NCI-H345 (cell line): ENCODE data around the gene ZDHHC17.

ENCODE experiments used
- DNase-seq: peaks from one replicate; lab custom pipeline; 2025; lab: John Stamatoyannopoulos, UW

ZDHHC17 gene

DNA sequence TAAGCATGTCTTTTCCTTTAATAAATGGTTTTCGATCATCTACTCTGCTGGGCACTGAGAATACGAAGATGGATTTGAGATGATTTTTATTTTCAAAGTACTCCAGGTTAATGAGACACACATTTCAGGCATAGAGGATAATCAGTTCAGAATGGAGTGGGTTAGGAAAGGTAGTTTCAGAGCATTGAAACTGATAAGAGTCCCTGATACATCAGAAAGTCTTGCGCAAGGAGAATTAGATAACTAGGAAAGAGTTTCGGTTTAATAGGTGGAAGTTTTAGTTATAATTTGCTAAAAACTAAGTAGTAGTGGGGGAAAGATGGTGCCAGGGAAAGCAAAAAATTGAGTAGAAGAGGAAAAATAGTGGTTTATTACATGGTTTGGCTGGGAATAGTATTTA is 50.1 kb downstream of the ZDHHC17 start:
- no peak for DNase-seq

DNA sequence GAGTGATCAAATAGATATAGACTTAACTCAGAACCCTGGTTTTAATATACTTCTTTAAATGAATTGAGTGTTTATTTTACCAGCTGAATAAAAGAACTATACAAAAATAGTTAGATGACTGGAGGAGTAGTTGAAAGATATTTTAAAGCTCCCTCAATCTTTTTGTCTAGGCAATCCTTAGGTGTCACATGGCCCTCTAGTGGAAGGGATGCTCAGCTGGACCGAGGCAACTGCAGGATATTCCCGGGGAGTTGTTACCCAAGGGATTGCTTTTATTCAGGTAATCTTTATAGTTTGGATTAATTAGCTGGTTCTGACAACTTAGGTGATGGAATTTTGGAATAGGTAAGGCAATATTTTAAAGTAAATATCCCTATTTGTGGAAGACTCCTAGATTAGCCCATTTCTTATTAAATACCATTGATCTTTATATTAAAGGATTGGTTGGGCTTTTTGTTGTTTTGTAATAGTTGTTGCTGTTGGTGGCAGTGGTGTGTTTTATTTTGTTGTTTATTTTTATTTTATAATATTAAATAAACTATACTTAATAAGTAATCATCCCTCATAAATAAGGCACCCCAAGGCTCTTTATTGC is 57.1 kb downstream of the ZDHHC17 start:
- peak; percentile 9 for DNase-seq

DNA sequence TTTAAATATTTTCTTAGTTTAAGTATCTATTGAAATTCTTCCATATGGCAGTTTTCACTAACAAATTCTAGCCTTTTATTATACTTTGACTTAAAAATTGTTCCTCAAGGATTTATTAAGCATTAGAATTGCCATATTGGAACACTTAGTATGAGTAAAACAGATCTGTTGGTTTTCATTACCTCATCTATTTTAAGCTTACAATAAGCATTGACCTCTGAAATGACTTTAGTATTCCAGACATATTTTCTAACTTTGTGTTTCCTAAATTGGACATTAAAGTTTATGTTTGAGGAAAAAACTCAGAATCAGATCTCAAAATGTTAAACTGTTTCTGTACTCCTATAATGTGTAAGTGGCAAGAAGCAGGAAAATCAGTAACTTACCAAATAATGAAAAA is 66.5 kb downstream of the ZDHHC17 start:
- no peak for DNase-seq

DNA sequence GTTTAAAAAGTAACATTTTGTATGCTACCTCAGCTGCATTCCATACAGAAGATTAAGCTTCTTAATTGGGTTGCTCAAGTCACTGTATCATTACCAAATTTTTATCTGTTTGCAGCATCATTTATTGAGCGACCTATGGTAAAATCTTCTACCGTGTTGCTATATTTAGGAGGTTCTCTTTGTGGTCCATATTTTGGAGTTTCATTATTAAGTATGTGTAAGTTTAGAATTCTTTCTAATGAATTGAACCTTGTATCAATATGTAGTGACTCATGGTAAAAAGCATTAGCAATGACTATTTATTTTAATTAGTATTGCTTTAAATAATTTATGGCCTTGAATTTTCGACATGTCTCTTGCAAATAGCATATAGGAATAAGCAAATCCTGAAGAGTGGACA is 72.7 kb downstream of the ZDHHC17 start:
- DNase-seq: no peak

DNA sequence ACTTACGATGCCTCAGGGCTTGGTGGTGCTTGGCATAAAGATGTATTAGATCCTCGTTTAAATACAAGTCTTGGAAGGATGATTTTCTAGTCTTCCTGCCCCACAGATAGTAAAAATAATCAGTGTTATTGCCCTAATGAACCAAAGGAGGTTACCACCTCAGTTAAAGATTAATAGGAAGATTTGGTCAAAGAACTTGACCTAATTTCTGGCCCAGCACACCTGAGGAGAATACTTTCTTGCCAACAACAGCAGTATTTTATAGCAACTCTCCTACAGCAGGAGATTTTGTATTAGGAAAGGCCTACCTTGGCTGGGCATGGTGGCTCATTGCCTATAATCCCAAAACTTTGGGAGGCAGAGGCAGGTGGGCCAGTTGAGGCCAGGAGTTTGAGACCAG is 83.3 kb downstream of the ZDHHC17 start:
- no peak for DNase-seq

DNA sequence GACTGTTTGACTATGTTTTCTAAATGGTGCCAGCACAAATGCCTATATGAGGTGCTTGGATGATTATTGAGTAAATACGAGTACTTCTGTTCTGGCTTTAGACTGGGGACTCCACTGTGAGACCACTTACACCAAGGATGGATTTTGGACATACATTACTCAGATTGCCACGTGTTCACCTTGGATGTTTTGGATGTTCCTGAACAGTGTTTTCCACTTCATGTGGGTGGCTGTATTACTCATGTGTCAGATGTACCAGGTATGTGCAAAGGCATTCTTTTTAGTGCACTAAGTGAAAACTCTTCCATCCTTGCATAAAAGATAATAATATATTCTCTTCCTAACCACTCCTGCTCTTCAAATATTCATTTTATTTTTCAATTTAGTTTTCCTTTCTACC is 84.2 kb downstream of the ZDHHC17 start:
- no peak for DNase-seq

DNA sequence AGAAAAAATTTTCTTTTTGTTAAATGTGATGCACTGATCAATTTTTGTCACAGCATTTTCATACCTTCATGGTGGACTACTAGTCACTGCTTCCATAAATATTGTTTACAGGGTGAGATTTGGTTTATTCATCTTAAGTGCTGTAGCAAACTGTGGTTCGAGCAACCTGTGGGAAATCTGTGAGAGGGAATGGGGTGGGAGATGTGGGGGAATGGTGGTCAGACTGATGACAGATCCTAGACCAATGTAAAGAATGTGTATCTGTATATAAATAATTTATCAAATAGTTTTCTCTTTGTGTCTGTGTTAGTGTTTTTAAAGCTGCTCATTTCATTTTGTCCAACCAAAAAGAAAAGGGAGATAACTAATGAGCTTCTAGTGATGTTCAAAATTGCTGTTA is 88.2 kb downstream of the ZDHHC17 start:
- no peak for DNase-seq

DNA sequence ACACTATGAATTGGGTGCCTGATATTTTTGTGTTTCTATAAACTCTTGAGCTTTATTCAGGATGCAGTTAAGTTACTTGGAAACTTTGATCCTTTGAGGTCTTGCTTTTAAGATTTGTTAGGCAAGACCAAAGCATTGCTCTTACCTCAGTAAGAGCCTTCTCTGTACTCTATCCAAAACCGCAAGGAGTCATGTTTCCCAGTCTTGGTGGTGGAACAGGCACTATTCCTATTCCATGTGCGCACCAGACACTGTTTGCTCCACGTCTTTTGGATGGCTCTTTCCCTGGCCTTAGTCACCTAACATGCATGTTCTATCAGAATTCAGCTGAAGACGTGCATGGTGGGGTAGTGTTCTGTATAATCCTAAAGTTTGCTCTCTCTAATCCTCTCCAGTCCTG is 91.4 kb downstream of the ZDHHC17 start:
- no peak for DNase-seq

DNA sequence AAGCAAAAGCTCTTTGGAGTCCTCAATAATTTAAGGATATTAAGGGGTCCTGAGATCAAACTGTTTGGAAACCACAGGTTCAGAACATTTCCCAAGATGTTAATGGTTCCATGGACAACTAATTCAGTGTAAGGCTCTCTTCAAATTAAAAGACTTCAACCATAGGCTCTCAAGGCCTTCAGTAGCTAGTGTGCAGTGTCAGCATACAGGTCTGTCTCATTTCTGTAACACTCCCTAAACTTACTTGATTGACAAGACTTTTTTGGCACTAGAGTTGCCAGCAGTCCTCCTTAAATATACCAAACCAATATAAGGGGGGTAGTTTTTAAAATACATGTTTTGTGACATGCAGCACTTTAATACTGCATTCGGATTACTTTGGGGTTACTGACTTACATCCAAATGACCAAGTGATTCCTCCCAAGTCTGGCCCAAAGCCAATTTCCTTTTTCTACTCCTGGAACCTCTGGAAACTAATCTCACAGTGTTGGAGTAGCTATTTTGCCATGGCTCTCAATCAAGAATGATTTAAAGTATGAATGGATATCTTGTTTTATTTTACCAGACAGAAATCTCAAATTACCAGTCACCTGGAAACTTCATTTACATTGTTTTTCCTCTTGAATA is 92.2 kb downstream of the ZDHHC17 start:
- DNase-seq: no peak

DNA sequence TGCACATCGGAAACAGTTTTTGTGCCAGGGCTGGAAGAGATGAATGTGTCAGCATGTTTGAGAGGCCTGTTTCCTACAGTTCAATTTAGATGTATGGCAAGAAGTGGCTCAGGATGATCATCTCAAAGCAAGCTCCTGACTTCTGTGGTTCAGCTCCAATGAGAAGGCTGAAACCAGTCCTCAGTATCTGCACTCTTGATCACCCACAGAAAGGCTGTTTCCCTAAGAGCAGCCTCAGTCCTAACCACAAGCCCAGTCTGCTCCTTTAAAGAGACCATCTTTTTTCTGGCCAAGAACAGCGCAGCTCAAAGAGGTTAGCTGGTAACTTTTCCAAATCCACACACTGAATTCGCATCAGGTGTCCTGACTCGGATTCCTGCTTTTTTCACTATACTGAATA is 95.7 kb downstream of the ZDHHC17 start:
- DNase-seq: no peak

DNA sequence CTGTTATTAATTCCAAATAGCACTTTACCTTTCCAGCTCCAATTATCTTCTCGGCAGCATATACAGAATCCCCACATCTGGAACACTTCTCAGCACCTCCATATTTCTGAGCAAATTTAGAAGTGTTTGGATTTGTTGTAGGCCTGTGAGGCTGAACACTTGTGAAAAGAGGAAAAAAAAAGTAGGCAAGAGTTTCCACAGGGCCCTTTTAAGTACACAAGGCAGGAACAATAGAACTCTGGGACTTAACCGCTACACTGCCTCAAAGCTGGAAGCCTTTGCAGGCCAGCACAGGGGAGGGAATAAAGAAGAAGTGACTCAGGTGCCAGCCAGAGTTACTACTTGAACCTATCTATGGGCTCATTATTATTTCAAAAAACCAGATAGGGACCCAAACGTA is 96.3 kb downstream of the ZDHHC17 start:
- no peak for DNase-seq

DNA sequence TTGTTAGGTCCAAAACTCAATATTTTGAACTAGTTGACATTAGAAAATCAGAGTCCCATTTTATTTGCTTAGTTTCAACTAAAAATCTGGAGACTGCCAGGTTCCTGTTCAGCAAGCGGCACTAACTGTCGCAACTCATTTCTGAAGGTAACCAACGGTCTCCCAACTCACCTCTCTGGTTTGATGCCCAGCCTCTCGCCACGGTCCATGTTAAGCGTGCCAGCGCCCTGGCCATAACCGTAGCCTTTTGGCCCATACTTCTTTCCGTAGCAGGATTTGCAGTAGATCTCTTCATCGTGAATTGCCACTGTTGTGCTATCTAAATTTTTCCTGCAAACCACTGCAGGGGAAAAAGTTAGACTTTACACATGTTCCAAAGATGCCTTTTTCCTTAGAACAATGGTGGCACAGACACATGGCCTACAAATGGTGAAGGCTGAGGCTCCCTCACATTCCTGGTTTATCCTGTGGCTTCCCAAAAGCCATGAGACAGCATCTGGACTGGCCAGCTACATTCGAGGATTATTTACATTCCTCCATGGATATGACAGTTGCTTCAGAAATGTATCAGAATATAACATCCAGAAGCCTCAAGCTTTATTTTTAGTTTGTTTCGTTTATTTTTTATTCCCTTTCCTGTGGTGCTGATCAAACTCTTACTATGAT is 99.2 kb downstream of the ZDHHC17 start:
- no peak for DNase-seq

DNA sequence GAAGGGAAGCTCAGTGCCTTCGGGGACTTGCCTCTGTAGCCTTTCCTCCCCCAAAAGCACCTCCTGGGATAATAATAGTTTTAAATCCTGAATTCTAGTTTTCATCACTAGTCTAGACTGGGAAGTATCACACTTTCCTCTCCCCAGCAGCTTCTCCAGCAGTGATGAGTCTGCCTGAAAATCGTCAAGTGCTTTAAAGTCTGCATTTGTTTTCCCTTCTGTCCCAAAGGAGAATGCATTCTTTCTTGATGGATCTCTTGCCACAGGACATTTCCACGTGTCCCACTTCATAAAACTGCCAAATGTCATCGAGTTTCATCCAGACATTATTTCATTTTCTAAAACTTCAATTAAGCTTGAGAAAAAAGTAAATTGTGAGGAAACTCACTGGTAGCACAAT is 99.9 kb downstream of the ZDHHC17 start:
- DNase-seq: no peak

DNA sequence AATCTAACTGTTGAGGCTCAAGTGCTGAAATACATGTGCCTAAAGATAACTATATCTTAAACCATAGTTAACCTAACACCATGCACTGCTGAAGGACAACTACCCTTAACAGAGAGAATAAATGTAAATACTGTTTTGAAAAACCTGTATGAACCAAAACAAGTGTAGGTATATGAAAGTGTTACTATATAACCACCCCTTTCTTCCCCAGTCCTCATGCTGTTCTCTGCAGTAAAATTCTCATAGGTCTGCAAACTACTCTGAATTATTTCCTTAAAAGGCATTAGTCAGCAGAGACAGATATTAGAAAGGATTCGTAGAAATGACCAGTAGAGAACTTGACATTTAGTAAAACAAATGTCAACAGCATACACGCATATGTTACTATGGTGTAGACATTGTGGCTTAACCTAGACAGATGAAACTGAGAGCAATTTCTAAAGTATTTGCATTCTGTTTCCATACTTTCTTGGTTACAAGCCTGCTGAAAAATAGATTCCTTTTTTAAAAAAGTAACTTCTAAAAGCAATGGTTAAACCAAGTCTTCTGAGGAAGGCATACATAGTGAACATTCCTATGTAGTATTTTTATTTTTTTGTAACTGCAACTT is 101.0 kb downstream of the ZDHHC17 start:
- DNase-seq: no peak

DNA sequence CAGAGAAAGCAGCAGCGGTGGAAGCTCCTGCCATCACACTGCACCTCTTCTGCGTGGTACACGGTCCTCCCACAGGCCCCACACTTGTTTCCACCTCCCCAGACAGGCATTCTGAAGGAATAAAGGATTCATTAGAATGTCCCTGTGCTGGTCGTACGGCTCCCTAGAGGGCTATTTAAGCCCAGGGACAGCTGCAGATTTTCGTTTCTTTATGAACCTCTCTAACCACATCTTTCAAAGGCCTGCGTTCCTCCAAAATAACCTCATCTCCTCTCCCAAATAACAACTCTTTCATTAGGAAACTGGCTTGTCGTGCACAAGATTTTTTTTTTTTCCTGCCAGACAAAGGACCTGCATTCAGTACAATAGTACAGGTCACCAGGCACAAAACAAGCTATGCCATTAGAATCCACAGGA is 102.2 kb downstream of the ZDHHC17 start:
- no peak for DNase-seq

DNA sequence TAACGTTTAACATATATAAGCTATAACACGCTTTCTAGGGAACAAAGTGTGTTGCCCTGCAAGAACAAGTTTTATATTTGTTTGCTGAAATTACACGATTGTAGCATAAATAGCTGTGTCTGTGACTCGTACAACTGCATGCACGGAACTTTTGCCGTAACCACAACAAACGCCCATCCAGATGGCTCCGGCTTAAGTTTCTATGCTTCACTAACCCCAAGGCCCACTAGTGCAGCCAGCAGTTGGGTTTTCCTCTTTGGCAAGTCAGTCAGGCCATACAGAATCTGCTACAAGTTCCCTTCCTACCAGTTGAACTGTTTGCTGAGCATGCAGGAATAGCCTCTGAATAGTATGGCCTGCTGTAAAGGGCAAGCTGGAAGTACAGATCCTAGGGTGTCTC is 102.8 kb downstream of the ZDHHC17 start:
- DNase-seq: no peak

DNA sequence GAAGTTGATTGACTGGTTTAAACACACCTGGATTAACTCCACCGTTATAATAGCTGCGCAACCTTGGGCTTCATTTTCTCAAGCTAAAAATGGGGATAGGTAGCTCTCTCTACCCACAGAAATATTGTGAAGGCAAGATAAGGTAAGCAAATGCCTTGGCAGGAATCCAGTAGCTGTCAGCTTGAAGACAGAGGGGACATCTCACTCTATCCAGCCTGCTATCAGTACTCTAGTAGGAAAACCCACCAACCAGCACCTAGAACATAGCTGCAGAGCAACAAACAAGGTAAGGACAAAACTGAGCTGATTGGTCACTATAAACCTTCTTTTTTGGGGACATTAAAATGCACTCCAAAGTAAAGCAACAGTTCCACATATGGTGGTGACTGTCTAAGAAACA is 107.2 kb downstream of the ZDHHC17 start:
- DNase-seq: no peak

DNA sequence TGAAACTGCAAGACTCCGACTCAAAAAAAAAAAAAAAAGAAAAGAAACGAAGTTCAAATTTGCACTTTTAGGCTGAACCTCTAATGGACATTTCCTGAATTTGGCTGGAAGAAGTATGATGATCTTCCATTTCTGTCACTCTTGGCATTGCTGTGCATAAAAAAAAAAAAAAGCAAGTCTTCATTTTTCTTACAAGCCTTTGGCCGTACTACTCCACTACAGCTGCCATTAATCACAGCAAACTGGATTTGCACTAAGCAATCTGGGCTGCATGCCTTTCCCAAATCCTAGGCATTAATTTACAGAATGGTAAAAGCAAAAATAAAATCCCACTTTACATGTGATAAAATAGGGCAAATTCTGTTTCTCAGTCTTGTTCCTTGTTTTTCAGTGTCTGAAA is 107.8 kb downstream of the ZDHHC17 start:
- DNase-seq: no peak

DNA sequence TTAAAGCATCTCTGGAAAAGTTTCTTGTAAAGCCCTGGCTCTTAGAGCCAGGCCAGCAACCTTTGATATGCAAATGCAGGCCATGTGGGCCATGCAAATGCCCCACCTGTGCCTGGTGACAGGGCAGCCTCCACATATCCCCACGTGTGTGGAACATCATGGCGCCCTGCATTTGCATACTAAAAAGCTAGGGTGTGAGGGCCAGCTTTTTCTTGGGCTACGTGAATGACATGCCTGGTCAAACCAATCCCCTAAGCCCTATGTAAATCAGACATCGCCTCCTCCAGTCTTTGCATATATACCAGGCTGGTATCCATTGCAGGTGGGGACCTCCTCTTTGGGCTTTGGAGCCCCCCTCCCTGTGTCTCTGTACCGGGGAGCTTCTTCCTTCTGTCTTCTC is 108.5 kb downstream of the ZDHHC17 start:
- DNase-seq: no peak

DNA sequence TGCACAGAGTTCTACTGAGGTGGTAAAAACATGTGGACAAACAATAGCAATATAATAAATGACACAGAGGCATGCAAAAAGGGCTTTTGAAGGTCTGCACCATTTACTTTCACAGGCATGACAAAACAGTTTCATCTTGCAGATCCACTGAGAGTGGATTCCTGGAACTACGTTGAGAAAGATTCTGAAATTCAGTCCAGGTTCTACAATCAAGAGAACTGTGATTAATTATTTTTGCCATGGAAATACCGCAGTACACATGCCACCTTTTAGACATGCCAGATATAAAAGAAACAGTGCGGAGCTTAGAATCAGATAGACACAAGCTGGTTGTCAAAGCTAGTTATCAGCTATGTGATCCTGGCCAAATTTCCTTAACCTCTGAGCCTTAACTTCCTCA is 110.1 kb downstream of the ZDHHC17 start:
- no peak for DNase-seq

DNA sequence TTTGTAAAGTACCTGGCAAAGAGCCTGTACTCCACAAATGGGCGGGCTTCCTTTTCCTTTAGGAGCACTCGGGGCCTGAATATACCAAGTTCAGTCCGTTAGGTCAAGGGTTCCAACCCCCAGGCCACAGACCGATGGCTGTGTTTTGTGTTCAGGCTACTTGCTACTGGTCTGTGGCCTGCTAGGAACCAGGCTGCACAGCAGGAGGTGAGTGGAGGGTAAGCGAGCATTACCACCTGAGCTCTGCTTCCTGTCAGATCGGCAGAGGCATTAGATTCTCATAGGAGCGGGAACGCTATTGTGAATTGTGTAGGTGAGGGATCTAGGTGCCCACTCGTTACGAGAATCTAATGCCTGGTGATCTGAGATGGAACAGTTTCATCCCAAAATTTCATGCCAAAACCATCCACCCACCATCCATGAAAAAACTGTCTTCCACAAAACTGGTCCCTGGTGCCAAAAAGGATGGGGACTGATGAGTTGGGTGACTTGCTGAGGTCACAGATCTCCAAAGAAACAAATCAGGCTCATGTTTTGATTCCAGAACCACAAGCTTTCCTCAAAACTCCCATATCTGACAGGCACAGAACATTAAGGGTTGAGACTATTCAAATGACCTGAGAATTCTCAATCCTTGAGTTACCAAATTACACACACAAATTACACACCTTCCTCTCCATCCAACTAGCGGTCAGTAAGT is 110.7 kb downstream of the ZDHHC17 start:
- no peak for DNase-seq

DNA sequence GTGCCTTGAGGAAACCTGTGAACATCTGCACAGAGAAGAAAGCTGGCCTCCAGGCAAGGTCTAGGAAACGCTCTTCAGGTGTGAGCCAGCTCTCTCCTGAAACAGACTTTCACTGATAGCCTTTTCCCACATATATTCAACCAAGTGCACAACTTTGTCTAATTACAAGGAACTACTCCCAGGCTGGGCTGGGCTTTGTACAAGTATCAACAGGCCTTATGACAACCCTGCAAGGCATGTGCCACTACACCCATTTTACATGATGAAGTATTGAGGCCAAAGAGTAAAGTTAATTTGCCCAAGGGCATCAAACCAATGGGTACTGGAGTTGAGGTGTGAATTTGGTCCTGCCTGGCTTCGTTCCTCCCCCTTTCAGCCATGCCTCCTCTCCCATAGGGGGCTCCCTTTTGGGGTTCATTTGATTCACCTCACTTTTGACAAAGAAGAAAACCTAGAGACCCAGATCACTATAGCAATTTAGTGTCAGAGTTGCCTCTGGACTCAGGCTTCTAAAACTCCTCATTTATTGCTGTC is 112.8 kb downstream of the ZDHHC17 start:
- no peak for DNase-seq
